RCC 7860 (cell line): ENCODE data around the gene MTA3.
"Not testable (repeated sequence)": the region's sequence is repeated elsewhere in the genome, so short reads cannot be mapped to it uniquely, and the experiment has no call there.

Experiments
- DNase-seq: peaks from one replicate; pipeline ENCODE4 v3.0.0-alpha.2; 2015; ENCODE audit warnings: low spot score
- FAIRE-seq: peaks from 2 replicates; lab custom pipeline; 2012; peaks lifted over from hg19 to GRCh38; lab: Jason Lieb, UNC

Gene MTA3

DNA sequence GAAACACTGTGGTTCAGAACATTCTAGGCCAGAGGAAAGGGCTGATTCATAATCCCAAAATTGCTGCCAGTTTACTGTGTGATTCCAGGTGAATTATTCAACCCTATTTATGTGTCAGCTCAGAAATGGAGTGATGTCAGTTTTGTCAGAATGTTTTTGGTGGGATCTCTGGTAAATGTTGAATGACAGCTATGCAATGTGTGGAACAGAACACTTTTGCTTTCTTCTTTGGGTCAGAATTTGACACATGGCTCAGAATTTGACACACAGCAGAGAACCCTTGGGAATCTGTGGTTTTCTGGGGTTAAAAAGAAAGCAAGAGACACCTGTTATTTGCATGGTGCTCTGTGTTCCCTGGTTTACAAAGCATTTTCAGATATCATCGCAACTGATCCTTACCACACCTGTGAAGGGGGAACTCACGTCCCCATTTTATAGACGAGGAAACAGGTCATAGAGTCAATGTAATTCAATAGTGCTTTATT, 1.6 kb upstream of the MTA3 start:
- no peak for DNase-seq
- FAIRE-seq, result no peak

DNA sequence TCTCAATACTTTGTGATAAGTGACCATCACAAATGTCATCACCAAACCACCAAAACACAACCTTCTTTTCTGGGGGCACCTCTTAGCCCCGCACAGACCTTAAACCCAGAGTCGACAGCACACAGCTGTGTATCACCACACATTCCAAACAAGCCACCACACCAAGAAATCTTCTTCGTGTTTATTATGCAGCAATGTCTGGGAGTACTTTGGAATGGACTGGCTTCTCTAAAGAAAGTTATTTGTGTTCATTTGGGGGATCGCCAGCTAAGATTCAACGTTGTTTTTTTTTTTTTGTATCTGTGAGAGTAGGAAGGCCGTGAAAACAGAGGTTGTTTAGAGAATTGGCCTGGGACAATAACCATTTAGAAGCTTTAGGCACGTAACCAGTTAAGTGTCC, 1.1 kb upstream of the MTA3 start:
- FAIRE-seq, result no peak

DNA sequence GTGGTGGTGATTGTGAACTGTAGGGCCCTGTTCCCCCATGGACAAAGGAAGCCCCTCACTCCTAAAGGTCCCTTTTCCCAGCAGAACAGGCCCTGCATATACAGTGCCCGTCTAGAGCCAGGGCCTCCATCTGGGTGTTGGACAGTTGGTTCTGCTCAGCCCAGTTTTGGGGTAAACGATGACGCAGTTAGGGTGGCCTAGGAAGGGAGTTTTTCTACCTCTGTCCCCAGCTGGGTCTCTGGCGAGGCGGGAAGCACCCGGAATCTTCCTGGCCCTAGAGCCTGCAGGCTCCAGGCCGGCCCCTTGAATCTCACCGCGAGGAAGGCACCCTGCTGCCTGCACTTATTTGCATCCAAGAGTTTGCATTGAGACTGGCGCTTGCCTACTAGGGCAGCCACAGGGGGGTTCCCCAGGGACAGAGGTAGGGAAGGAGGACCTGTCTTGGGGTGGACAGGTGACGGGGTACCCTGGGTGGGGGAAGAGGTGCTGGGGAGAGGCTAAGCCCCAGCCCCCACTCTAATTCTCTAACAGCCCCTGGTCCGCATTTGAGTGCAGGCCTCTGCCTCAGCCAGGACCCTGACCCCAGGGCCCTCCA, 529 bp upstream of the MTA3 start:
- no peak for FAIRE-seq
- DNase-seq, result no peak

More for the DNA sequence above, 1.1 kb upstream of the MTA3 start:
- DNase-seq, result no peak

DNA sequence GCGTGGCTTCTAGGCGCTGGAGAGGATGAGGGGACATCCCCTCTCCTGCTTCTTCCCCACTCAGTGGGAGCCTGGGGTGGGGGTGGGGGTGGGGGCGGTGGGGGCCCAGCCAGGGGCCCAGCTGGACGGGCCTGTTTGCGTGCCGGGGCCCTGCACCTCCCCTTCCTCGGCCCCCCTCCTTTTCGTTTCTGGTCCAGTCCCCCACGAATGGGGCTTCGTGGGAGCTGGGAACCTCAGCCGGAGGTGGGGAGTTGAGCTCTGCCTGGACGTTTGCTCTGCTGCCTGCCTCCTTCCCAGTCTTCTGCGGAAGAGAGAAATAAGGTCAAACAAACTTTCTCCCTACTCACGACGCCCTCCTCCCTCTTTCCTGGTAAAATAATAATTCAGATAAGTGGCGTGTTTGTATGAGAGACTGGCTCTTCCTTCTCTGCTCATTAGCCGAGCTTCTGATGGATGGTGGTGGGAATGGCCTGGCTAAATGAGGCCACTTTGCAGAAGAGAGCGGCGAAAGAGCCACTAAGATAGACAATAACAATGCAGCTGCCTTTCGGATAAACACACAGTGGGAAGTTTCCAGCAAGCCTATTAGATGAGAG, 782 bp downstream of the MTA3 start:
- DNase-seq (no peak), FAIRE-seq (no peak)

DNA sequence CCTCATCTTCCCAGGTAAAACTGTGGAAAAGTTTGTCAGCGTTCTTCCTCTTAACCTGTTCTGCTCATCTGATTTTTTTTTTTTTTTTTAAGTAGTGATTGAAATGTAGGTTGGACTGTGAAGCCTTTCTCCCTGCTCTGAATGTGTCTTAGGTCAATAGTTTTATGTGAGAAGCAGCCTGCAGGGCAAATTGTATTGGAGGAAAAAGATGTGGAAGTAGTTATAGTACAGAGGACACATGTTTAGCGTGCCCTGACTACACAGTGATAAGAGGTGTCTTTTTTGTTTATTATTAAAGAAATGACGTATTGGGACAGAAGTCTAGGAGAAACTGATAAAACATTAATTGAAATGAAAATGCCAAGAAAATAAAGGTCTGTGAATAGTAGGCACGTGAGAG, 1.5 kb downstream of the MTA3 start:
- FAIRE-seq (no peak), DNase-seq (no peak)

DNA sequence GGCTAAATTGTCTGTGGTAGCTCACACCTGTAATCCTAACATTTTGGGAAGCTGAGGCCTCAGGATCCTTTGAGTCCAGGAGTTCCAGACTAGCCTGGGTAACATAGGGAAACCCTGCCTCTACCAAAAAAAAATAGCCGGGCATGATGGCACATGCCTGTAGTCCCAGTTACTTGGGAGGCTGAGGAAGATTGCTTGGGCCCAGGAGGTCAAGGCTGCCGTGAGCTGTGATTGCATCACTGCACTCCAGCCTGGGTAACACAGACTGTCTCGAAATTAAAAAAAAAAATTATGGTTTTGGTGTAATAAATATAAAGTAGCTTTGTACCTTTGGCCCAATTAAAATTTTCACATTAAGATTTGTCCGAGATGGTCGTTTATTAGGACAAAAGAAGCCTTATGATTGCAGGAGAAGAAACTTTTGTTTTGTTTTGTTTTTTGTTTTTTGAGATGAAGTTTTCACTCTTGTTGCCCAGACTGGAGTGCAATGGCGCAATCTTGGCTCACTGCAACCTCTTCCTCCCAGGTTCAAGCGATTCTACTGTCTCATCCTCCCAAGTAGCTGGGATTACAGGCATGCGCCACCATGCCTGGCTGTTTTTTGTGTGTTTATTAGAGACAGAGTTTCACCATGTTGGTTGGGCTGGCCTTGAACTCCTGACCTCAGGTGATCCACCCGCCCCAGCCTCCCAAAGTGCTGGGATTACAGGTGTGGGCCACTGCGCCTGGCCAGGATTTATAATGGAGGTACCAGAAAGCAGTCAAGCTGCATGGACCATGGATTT, 4.1 kb downstream of the MTA3 start:
- no peak for DNase-seq
- FAIRE-seq, result no peak

DNA sequence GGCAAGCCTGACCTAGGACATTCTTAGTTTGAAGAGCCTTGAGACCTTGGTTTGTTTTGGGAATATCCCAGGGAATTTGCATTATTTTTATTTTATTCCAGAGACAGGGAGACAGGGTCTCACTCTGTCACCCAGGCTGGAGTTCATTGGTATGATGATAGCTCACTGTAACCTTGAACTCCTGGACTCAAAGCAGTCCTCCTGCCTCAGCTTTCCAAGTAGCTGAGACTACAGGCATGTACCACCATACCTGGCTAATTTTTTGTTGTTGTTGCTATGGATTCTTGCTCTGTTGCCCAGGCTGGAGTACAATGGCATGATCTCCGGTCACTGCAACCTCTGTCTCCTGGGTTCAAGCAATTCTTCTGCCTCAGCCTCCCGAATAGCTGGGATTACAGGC, 4.8 kb downstream of the MTA3 start:
- DNase-seq (no peak), FAIRE-seq (no peak)

DNA sequence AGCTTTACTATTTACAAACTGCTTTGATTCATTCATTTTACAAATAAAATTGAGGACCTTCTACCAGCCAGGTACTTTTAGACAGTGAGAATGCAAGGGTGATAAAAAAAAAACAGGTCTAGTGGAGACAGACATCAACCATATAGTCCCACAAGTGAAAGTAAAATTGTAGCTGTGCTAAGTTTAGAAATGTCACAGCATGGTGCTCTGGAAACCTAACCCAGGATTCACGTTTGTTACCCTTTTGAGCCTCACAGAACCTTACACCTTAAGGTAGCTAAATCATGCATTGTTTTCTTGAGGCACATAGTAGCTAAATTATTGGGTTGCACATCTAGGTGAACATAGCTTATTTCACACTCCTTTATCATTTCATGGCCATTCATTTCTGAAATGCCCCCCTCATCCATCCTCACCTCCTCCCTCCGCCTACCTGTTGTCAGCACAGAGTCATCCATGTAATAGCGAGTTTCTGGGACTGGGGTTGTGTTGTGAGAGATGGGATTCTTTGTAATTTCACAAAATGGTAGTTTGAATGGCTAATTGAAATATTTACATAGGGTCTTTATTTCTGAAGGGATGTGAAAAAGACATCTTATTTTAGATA, 7.1 kb downstream of the MTA3 start:
- no peak for FAIRE-seq
- no peak for DNase-seq

DNA sequence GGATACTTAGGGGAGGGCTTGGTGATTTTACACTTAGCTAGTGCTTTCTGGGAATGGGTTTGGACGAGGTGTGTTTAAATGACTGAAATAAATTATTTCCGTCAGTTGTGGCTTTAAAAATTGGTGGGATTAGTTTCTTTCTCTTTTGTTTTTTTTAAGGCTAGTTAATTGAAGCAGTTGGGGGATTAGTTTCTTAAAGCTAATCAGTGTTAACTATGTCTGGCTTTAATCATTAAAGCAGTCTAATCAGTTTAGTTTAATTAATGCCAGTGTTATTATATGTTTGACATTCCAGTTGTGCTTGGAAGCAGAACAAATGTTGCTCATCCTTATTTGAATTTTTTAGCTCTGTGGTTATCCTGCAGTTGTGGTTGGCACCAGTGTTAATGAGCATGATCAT, 10.2 kb downstream of the MTA3 start:
- DNase-seq (no peak), FAIRE-seq (no peak)

DNA sequence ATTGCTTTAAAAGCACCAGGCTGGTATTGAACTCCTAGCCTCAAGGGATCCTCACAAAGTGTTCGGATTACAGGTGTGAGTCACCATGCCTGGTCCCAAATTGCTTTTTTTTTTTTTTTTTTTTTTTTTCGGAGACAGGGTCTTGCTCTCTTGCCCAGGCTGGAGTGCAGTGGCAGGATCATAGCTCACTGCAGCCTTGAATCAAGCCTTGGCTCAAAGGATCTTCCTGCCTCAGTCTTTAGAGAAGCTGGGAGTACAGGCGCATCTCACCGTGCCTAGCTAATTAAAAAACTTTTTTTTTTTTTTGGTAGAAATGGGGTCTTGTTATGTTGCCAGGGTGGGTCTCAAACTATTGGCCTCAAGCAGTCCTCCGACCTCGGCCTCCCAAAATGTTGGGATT, 12.8 kb downstream of the MTA3 start:
- FAIRE-seq, result no peak
- DNase-seq, result no peak

DNA sequence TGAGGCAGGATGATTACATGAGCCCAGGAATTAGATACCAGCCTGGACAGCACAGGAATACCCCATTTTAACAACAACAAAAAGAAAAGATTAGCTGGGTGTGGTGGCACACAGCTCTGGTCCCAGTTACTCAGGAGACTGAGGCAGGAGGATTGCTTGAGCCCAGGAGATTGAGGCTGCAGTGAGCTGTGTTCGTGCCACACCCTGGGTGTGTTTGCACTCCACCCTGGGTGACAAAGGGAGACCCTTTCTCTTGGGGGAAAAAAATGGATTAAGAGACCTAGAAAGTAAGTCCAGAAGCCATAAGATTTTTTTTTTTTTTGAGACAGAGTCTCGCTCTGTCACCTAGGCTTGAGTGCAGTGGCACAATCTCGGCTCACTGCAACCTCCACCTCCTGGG, 16.2 kb downstream of the MTA3 start:
- not testable (repeated sequence) for FAIRE-seq, DNase-seq

DNA sequence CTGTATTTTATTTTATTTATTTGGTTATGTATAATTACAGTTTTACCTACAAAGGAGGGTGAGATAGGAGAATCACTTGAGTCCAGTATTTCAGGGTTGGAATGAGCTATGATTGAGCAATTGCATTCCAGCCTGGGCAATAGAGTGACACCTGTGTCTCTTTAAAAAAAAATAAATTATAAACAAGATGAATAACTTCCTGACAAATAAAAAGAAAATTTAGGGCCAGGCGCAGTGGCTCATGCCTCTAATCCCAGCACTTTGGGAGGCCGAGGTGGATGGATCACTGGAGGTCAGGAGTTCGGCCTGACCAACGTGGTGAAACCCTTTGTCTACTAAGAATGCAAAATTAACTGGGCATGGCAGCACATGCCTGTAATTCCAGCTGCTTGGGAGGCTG, 17.3 kb downstream of the MTA3 start:
- no peak for FAIRE-seq
- DNase-seq, result no peak

DNA sequence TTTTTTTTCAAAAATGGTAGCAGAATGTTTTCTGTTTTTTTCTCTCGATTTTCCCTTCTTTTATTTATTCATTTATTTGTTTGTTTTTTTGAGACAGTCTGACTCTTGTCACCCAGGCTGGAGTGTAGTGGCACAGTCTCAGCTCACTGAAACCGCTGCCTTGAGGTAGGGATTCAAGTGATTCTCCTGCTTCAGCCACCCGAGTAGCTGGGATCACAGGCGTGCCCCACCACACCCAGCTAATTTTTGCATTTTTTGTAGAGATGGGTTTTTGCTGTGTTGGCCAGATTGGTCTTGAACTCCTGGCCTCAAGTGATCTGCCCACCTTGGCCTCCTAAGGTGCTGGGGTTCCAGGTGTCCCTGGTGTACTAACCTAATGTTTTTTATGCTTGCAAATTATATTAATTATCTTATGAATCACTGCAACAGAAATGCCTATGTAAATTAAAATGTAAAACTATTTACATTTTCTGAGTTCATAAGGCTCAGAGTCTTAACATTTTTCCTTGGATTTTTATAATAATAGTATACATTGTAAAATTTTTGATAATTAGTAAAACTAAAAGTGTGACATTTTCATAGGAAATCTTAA, 19.2 kb downstream of the MTA3 start:
- DNase-seq (no peak), FAIRE-seq (no peak)

DNA sequence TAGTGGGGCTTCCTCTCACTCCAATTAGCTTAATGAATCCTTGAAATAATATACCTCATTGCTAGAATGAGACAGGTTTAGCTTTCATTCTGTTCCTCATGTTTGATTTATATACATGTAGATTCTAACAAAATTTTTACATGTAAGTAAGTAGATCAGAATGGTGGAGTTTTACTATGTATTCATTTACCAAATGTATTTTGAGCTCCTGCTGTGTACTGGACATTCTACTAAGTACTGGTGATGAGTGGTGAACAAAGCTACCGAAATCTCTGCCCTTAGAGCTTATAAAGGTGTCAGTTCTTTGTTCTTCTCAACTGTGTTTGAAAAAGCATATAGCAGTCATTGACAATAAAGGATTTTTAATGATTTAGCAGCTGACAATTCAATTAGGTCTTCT, 19.7 kb downstream of the MTA3 start:
- DNase-seq (no peak), FAIRE-seq (no peak)

DNA sequence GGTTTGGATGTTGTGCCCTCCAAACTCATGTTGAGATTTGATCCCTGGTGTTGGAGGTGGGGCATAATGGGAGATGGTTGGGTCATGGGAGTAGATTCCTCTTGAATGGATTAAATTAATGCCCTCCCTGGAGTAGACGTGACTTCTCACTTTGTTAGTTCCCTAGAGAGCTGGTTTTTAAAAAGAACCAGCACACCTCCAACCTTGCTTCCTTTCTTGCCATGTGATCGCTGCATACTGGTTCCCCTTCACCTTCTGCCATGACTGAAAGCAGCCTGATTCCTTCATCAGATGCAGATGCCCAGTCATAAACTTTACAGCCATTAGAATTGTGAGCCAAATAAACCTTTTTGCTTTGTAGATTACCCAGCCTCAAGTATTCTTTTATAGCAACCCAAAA, 21.7 kb downstream of the MTA3 start:
- FAIRE-seq, result no peak

DNA sequence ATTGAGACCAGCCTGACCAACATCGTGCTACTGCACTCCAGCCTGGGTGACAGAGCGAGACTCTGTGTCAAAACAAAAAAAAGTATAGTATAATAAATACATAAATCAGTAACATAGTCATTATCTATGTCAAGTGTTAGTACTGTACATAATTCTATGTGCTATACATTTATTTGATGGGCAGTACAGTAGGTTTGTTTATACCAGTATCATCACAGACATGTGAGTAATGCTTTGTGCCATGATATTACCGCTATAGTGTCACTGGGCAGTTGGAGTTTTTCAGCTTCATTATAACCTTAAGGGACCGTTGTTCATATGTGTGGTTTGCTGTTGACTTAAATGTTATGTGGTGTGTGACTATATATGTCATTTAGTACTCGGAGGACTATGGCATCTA, 24.9 kb downstream of the MTA3 start:
- DNase-seq (no peak), FAIRE-seq (no peak)

More for the DNA sequence above, 21.7 kb downstream of the MTA3 start:
- DNase-seq, result no peak

DNA sequence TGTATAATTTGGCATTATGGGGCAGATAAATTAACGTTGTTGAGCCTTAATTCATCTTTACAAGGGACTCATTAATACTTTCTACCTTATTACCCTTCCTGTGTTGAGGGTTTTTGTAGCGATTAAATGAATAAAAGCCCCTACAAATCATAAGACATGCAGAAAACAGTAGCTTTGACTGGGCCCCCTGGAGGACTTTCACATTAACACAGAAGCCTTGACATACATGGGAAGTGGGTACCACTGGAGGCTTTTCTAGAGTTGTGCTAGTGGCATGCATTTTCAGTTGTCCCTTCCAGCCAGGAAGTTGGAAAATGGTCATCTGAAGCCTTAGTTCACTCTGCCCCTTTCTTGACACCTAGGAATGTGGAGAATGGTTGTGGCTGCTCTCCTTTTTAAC, 30.2 kb downstream of the MTA3 start:
- DNase-seq, result no peak

DNA sequence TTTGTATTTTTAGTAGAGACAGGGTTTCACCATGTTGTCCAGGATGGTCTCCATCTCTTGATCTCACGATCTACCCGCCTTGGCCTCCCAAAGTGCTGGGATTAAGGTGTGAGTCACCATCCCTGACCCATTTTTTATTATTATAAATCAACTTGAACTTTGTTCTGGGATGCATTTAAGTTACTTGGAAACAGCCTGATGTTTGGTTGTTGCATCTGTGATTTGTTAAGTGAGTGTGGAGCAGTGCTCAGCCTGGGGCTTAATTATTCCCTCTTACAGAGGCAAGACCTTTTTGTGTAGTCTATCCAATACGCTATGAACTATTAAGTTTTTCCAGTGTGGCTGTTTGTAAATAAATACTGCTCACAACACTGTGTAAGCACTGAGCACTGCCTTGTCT, 32.6 kb downstream of the MTA3 start:
- FAIRE-seq (no peak), DNase-seq (no peak)

More for the DNA sequence above, 30.2 kb downstream of the MTA3 start:
- FAIRE-seq, result no peak

DNA sequence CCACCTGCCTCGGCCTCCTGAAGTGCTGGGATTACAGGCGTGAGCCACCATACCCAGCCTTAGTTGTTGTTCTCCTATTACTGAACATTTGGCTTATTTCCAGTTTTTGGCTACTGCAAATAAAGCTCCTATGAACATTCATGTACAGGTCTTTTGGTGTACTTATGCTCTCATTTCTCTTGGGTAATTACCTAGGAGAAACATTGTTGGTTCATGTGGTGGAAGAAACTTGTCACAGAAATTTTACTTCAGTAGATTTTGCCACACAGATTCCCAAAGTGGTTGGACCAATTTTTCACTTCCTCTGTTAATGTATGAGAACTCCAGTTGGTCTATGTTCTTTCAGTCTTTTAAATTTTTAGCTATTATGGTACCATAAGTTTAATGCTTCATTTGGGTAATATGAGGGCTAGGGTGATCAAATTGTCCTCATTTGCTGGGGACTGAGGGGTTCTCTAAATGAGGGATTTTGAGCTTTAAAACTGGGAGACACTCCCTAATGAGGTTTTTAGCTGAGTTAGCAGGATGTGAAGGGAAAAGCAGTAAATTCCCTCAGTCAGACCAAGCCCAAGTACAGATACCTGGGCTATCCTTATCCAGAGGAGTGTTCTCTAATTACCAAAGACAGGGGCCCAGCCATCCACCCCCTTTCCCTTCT, 33.9 kb downstream of the MTA3 start:
- FAIRE-seq, result no peak
- no peak for DNase-seq

DNA sequence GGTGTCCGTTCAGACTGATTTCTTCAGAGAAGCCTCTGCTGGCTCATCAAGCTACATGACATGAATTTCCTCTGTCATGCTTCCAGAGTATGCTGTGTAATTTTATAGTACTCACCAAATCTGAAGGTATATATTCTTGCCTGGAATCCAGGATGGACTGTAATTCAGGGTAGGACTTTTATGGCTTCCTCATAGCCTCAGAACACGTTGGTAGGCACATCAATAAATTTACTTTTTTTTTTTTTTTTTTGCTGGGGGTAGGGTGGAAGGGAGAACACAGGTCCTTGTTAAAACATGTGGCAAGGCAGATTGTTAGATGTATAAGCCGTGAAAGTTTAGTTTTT, 34.4 kb downstream of the MTA3 start:
- DNase-seq, result no peak
- no peak for FAIRE-seq

DNA sequence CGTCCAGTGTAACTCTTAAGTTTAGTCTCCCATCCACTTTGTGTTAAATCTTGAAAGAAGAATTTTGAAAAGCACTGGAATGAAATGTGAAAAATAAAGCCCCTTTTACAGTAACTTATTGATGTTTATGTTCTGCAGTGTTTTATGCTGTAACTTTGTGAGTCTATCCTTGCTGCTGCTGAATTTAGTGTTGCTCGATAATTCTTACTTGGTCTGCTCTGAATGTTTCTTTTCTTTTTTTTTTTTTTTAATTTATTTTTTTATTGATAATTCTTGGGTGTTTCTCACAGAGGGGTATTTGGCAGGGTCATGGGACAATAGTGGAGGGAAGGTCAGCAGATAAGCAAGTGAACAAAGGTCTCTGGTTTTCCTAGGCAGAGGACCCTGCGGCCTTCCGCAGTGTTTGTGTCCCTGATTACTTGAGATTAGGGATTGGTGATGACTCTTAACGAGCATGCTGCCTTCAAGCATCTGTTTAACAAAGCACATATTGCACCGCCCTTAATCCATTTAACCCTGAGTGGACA, 36.0 kb downstream of the MTA3 start:
- not testable (repeated sequence) for FAIRE-seq, DNase-seq
